Measurements from ENCODE around the gene TCL1B.

DNA sequence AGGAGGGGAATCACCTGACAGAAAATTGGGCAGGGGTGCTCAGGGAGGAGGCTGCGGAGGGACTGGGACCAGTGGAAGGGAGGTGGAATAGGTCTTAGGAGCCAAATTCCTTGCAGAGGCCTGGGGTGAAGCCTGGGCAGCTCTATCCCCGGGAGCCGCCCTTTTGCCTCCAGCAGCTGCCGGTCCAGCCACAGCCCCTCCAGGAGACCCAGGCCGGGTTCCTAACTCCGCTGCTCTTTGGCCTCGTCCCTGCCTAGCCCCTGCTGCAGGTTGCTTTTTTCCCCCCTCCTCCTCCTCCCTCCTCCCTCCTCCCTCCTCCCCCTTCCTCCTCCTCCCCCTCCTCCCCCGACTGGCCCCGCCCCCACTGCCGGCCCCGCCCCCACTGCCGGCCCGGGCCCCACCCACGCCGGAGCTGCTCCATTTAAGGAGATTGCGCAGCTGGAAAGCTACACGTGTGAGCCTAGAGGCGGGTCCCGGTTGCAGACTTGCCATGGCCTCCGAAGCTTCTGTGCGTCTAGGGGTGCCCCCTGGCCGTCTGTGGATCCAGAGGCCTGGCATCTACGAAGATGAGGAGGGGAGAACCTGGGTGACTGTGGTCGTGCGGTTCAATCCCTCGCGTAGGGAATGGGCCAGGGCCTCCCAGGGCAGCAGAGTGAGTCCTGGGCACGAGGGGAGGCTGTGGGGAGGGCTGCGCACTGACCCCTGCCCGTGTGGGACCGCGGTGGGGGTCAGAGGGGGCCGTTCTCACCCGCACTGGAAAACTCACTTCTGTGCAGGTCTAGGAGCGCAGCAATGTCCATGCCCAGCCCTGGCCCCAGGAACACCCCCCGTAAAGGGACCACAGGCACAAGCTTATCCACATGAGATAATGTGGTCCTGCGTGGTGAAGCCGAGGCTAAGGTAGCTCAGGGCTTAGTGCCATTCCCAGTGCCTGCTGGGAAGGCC lies at the start of gene TCL1B:
- no peak for TF ChIP-seq YY1 (IDR thresholded peaks at IDR 0.05; ENCODE audit: insufficient read depth, insufficient read length)
- TF ChIP-seq ZNF274 (IDR thresholded peaks at IDR 0.05; ENCODE audit: low read depth, low read length): no peak

Measured in NT2/D1 (cell line).